NCI-H446 (cell line): ENCODE data around the gene C17orf75.
A peak's percentile ranks its signal among the peaks of the same experiment; 100 is the strongest.

ENCODE experiments used
- DNase-seq, 2 experiments: peaks; one replicate each; lab custom pipeline; 2025; lab: John Stamatoyannopoulos, UW

The C17orf75 gene

DNA sequence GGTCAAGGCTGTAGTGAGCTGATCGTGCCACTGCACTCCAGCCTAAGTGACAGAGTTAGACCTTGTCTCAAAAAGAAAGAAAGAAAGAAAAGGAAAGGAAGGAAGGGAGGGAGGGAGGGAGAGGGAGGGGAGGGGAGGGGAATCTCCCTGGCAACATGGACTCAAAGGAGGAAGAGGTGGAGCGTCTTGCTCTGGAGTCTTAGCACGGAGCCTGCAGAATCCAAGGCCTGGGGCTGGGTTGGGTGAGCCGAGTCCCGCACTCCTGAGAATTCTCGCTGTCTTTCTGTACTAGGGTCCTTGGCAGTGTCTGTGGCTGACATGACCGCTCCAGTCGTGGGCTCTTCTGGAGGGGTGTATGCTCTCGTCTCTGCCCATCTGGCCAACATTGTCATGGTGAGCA lies 36.9 kb downstream of the C17orf75 start:
- DNase-seq, result no peak

DNA sequence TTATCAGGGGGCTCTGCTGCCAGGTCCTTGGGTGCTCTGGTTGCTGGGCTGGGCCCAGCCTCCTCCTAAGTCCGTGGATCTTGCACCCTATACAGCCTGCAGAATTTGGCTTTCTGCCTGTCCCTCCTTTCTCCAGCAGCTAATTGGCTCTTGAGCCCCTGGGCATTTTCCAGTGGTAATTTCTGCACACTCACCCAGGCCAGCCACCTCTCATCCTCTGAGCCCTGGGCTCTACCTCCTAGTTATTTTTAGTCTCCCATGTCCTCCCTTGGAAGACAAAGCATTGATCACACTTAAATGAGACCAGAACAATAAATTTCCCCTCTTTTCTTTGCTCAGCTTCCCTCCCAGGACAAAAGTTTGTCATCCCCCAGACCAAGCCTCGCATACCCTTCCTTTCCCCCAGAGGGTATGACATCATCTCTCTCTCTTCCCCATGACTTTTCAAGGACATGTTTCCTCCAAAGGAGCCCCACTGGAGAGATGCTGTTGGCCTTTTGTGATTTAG lies 38.1 kb downstream of the C17orf75 start:
- DNase-seq, result no peak

GRCh38 chr17:32302860-32303649 lies 38.9 kb downstream of the C17orf75 start:
- no peak for DNase-seq

GRCh38 chr17:32302037-32302436 lies 39.9 kb downstream of the C17orf75 start:
- DNase-seq, result no peak

DNA sequence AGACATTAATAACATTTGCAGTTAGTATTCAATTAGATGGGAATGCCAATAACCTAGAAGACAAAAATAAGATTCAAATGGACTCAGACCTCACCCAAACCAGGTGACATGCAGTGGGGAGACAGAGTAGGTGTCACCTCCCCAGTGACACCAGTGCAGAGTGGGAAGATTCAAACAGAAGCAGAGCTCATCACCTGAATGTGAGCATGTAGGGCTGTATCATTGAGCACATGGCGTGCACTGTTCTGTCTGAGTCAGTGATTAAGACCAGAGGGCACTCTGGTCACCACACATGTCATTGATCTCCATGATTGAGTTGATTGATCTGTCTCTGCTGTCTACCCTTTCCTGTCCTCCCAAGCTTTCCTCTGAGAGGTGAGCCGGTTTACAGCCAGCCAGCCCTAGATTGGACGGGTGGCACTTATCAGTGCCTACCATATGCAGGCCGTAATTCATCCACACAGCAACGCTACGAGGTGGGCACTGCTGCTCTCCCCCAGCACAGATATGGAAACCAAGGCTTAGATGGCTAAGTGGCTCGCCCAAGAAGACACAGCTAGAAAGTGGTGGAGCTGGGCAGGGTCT lies 42.3 kb downstream of the C17orf75 start:
- no peak for DNase-seq

- no peak for DNase-seq
These were observed 43.0 kb downstream of the C17orf75 start for GRCh38 chr17:32298721-32299579.

DNA sequence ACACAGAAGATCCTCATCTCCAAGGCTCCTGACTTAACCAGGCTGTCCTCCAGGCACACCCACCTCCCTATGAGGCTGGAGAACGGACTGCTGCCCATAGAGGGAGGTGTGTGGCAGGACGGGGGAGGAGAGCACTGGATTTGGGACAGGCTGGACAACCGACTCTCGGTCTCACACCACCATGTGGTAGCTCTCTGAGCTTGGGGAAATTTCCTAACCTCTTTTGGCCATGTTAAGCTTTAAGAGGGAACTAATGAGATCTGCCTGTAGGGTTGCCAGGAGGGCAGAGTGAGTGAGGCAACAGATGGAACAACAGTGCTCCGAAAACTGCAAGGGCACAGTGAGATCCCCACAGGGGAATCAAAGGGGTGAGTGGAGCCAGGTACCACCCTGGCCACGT lies 43.7 kb downstream of the C17orf75 start:
- peak in 1 of 2 experiments; percentile 26 for DNase-seq

- DNase-seq, result no peak
These were observed 44.1 kb downstream of the C17orf75 start for GRCh38 chr17:32297860-32298259.

DNA sequence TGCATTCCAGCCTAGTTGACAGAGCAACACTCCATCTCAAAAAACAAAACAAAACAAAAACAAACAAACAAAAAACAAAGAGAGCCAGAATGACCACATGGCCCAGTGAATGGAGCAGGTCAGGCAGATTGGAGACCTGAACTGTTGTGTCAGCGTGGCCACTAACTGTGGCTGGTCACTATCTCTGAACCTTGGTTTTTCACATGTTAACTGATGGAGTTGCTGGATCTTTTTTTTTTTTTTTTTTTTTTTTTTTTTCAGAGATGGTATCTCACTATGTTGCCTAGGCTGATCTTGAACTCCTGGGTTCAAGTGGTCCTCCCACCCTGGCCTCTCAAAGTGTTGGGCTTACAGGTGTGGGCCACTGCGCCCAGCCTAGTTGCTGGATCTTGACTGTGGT lies 44.5 kb downstream of the C17orf75 start:
- no peak for DNase-seq

DNA sequence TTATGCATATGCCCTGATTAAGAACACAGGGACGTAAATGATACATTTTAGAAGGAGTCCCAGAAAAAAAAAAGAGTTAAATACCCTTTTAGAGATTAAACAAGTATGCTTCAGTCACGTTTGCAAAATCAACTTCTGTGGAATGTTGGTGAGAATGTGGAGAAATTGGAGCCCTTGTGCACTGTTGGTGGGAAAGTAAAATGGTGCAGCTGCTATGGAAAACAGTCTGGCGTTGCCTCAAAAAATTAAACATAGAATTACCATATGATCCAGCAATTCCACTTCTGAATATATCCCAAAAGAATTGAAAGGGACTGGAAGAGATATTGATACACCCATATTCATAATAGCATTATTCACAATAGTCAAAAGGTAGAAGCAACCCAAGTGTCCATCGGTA lies 49.9 kb downstream of the C17orf75 start:
- DNase-seq, result no peak

- DNase-seq, result no peak
These were observed 52.4 kb downstream of the C17orf75 start for GRCh38 chr17:32289471-32290070.

GRCh38 chr17:32288615-32289014 lies 53.4 kb downstream of the C17orf75 start:
- DNase-seq, result no peak

- no peak for DNase-seq
These were observed 54.0 kb downstream of the C17orf75 start for GRCh38 chr17:32287804-32288511.

GRCh38 chr17:32286518-32286900 lies 55.5 kb downstream of the C17orf75 start:
- no peak for DNase-seq

DNA sequence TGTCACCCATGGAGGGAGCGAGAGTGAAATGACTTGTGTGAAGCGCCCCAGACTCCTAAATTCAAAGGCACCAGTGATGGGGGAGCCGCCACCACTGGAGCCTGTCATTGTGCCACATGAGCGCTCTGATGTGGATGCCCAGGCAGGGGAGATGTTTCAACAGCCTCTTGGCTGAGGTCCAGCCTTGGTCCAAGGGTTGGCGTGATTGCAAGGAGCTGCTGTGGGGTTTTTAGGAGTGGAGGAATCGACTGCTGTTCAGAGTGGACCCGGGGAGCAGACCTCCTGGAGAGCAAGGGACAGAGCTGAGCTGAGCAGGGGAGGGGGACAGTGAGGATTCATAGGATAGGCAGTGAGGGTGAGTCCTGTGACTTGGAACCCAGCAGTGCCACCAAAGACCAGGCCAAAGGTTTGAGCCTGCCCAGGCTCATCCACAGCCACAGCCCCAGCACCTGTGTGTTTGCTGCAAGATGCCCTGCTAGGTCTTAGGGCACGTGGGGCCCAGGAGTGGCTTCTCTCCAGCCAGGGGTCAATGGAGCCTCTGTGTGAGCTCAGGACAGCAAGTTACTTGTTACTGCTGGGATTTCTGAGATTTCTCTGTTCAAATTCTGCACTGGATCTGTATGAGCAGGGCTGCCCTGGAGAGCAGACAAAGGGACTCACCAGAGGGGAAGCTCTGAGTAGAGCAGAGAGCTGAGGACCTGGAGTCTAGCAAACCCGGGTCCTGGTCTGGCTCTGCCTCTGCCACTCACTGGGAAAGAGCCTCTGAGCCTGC lies 56.0 kb downstream of the C17orf75 start:
- no peak for DNase-seq

DNA sequence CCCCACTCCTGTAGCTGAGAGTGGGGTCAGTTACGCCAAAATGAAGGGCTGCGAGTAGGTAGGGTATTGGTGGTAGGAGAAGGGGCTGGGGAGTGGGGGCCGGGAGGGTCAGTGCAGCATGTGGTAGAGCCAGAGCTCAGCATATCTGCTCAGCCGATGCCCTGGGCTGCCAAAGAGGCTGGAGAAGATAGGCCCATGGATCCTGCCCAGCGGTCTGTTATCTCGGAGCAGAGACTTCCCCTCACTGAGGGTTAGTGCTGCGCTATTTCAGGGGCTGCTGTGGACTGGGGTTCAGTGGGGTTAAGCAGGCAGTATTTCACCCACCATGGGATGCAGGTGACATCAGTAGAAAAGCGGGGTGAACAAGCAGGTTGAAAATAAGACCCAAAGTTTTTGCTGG lies 56.7 kb downstream of the C17orf75 start:
- DNase-seq, result no peak

DNA sequence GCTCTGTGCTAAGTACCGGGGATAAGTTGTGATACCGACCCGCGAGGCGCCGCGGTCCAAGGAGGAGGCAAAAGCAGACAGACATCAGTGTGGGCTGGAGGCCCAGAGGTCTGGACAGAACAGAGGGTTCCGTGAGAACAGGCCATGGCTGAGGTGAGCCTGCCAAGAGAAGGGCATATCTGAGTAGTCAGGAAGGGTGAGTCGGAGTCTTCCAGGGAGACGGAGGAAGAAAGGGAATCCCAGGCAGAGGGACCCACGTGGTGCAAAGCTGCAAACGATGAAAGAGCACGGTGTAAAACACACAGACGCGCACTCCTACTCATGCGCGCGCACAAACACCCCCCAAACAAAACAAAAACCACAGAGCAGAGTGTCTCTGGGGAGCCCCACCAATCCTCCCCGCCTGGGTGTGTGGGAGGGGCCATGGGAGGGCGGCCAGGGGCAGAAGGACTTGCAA lies 58.2 kb downstream of the C17orf75 start:
- DNase-seq, result no peak

DNA sequence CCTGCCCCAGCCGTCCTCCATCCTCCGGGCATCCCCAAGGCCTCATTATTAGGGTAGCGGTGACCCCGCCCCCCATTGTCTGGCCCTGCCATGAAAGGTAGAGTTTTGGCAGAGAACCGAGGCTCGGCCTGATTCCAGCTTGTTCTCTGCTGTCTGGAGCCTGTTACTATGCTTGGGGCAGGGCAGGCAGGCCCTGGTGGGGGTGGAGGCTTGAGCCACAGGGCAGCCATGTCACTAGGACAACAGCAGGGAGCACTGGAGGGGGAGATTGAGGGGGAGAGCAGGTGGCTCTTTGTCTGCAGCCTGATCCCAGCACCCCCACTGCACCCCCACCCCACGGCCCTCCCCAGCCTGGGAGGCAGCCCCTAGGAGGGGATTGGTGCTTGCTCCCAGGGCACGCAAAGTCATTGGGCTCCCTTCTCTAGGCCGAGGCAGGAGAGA lies 60.9 kb downstream of the C17orf75 start:
- DNase-seq, result no peak

- no peak for DNase-seq
These were observed 61.9 kb downstream of the C17orf75 start for GRCh38 chr17:32279891-32280716.

DNA sequence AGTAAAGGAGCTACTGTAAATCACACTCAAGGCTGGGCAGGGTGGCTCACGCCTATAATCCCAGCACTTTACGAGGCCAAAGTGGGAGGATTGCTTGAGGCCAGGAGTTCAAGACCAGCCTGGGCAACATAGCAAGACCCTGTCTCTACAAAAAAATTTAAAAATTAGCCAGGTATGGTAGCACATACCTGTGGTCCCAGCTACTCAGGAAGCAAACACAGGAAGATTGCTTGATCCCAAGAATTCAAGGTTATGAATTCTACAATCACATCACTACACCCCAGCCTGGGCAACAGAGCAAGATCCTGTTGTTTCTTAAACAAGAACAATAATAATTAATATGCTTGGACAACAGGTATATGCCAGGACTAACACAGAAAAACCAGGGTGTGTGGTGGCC lies 63.2 kb downstream of the C17orf75 start:
- DNase-seq, result no peak
